ENCODE measurements around the gene SCN3B. TPM values are rescaled to one million over a fixed set of nuclear protein-coding genes. Genes with fewer than 3 reads are reported as not detected.

The SCN3B gene
- total RNA-seq, 1 experiment from 2014 or later: 0.77 TPM

- Mint-ChIP-seq H3K27ac (no peak overlapping the region), H3K36me3 (ENCODE audit: insufficient read depth in 1 of 3, low read depth in 3 of 3) (peaks cover 7 to 12% (median 8%) of the 10 kb centered on the region in 3 experiments), H3K4me1 (peaks cover 19 to 22% of the 10 kb centered on the region in 2 experiments), H3K9me3 (peaks cover 0 to 3% of the 10 kb centered on the region in 2 experiments; a peak in 1 of 5 replicates), H3K4me3 (no peak overlapping the region), H3K27me3 (ENCODE audit: low read depth) (no peaks in the 10 kb centered on the region)
- Histone ChIP-seq H3T11ph (ENCODE audit: low read length) (no peak overlapping the region), H4K8ac (replicated peaks; ENCODE audit: insufficient read length, low read depth, low read length) (no peak overlapping the region), H4K5ac (ENCODE audit: insufficient read length, low read depth, low read length) (no peak overlapping the region), H3K23me2 (ENCODE audit: insufficient read length, low read depth, low read length, poor library complexity, severe bottlenecking) (no peaks in the 10 kb centered on the region), H3K79me1 (ENCODE audit: insufficient read depth, low read depth, low read length, poor library complexity, severe bottlenecking) (no peaks in the 10 kb centered on the region), H4K20me1 (ENCODE audit: control insufficient read depth, insufficient read depth, insufficient read length) (no peaks in the 10 kb centered on the region), H2BK12ac (ENCODE audit: insufficient read length, low read depth, low read length) (no peak overlapping the region), H2BK15ac (ENCODE audit: low read depth, low read length) (no peak overlapping the region), H3K27ac (ENCODE audit: insufficient read length, low read depth, low read length) (no peak overlapping the region), H2AK5ac (ENCODE audit: insufficient read length, low read length) (no peak overlapping the region), H2BK20ac (ENCODE audit: low read depth, low read length, poor library complexity, severe bottlenecking) (no peak overlapping the region), H3K56ac (ENCODE audit: insufficient read length, low read depth, low read length) (no peak overlapping the region), H3K9ac (ENCODE audit: extremely low read depth, insufficient read length, low read length) (no peak overlapping the region), H3K23ac (ENCODE audit: insufficient read length, low read depth, low read length) (no peak overlapping the region), H3K18ac (ENCODE audit: insufficient read length, low read depth, low read length) (no peak overlapping the region), H3K79me2 (ENCODE audit: insufficient read depth, low read length) (no peaks in the 10 kb centered on the region), H2AFZ (ENCODE audit: low read length) (no peak overlapping the region), H2BK5ac (ENCODE audit: insufficient read length, low read length) (no peak overlapping the region), H2BK120ac (ENCODE audit: low read depth, low read length, poor library complexity, severe bottlenecking) (no peak overlapping the region), H3K9me3 (ENCODE audit: control insufficient read depth, low read depth, low read length) (no peaks in the 10 kb centered on the region), H3K4me2 (ENCODE audit: insufficient read depth, insufficient read length, low read length) (no peak overlapping the region), H4K91ac (ENCODE audit: insufficient read length, low read depth, low read length) (no peak overlapping the region), H3K4ac (ENCODE audit: low read depth, low read length) (no peak overlapping the region), H3K14ac (ENCODE audit: insufficient read depth, low read length) (no peak overlapping the region), H3K27me3 (ENCODE audit: insufficient read depth, low read length) (no peaks in the 10 kb centered on the region), H3K4me1 (ENCODE audit: insufficient read depth, low read length) (no peaks in the 10 kb centered on the region; the same call in 1 of the 2 replicates)
- DNase-seq: no peak
- TF ChIP-seq, protein P1, sequence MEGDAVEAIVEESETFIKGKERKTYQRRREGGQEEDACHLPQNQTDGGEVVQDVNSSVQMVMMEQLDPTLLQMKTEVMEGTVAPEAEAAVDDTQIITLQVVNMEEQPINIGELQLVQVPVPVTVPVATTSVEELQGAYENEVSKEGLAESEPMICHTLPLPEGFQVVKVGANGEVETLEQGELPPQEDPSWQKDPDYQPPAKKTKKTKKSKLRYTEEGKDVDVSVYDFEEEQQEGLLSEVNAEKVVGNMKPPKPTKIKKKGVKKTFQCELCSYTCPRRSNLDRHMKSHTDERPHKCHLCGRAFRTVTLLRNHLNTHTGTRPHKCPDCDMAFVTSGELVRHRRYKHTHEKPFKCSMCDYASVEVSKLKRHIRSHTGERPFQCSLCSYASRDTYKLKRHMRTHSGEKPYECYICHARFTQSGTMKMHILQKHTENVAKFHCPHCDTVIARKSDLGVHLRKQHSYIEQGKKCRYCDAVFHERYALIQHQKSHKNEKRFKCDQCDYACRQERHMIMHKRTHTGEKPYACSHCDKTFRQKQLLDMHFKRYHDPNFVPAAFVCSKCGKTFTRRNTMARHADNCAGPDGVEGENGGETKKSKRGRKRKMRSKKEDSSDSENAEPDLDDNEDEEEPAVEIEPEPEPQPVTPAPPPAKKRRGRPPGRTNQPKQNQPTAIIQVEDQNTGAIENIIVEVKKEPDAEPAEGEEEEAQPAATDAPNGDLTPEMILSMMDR (conservative IDR thresholded peaks at IDR 0.05): no peak
- no CpG with 5 or more reads among the region's 6 CpGs for WGBS (ENCODE audit: extremely low coverage, insufficient read length, low lambda C conversion rate)
Observed at GRCh38 chr11:123587559-123587958, 66.9 kb downstream of the SCN3B start.

All from H9 (cell line).